DMS53 treated with DMSO at 0.1 percent for 48 hours (cell line): ENCODE data around the gene PSMD1.
"Not testable (repeated sequence)": the region's sequence is repeated elsewhere in the genome, so short reads cannot be mapped to it uniquely, and the experiment has no call there.

ENCODE experiments used
- DNase-seq: peaks from one replicate; lab custom pipeline; 2025; ENCODE audit not compliant: unreplicated experiment; lab: John Stamatoyannopoulos, UW

PSMD1 gene

DNA sequence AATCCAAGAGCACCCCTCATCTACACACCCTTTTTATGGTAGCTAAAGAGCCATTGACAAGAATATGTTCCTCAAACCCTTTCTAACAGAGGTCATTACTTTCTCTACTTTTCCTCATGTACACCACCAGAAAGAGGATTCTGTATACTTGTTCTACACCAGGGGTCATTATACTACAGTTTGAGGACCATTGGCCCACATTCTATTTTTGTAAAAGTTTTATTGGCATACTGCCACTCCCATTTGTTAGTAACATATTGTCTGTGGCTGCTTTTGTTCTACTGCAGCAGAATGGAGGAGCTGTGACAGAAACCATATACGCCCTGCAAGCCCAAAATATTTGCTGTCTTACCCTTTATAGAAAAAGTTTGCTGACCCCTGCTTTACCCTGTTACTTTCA, 53.9 kb downstream of the PSMD1 start:
- no peak for DNase-seq

DNA sequence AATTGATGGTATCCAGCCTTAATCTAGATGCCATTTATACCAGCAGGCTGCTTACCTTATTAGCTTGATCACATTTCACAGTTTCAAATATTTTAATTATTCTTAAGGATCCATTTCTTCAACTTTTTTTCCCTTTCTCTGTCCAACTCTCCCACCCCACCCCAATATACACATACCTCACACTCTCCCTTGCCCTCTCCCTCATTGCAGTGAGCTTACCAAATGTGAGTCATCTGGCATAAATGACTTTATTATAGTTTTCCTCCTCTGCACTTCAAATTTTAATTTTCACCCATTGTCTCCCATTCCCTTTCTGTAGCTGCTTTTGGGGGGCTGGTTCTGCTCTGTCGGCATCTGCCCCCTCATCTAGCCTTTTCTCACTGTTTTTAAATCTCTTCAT, 55.3 kb downstream of the PSMD1 start:
- DNase-seq, result no peak

DNA sequence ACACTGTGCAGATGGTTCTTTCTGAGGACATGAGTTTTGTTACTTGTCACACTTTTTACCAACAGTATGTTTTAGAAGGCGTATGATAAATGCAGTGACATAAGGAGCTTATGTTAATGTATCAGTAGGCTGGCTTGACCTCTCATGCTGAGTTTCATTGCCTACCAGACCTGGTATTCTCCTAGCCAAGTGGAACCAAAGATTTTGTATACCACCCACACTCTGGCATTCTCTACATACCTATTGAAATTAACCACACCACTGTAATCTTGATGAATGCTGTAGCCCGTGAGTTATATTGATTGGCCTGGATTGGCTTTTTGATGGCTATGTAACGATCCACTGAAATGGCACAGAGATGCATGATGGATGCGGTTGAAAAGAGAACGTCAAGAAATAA, 56.8 kb downstream of the PSMD1 start:
- no peak for DNase-seq

DNA sequence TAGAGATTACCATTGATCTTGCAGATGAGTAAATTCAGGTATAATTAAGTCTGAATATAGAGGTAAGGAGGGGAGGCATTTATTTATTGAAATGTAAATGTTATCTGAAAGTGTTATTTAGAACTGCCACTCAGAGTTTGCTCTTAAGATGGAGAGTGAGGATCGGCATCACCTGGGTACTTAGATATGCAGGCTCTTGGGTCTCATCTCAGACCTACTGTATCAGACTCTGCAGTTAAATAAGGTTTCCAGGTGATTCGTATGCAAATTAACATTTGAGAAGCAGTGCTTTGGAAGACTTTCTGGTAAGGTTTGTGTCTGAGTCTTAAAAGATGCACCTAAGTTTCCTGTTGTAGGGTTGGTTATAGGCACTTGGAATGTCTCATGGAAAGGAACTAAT, 59.0 kb downstream of the PSMD1 start:
- DNase-seq, result no peak

DNA sequence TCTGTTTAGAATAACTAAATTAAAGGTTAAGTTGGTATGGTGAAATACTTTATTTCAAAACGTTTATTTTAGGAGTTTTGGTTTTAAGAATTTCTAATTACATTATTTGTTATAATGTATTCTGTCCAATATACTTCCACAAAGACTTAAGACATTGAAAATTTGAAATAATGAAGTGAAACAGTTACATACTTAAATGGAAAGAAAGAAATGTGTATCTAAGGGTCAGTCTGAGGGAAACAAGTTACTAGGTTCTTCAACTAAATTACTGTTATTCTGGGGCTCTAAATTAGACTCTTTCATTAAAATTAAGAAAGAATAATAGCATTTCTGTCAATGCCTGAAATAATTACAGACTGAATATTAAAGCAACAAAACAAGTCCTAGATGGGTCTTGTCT, 60.5 kb downstream of the PSMD1 start:
- DNase-seq, result no peak

DNA sequence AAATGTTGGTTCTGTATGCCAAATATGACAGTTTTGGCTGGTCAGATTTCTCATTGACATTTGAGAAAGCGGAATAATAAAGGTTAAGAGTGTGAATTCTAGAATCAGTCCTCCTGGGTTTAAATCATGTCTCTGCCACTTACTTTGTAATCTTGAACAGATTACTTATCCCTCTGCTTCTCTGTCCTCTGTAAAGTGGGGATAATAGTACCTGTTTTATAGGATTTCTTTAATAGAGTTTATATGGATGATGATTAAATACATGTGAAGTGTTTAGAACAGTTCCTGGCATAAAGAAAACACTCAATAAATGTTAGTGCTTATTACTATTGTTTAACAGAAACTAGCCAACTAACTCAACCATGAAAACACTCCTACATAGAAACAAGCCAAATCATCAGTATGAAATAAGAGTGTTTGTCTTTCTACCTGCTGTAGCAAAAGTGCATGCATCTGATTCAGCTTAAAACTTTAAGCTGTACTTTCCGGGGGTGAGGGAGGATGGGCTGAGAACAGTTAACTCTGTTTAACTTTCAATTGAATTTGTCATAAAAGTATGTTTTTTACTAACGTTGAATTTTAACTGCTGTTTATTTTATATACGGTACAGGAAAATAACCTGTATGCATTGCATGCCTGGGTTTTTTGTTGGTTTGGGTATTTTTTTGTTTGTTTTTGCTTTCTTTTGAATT, 61.4 kb downstream of the PSMD1 start:
- no peak for DNase-seq

DNA sequence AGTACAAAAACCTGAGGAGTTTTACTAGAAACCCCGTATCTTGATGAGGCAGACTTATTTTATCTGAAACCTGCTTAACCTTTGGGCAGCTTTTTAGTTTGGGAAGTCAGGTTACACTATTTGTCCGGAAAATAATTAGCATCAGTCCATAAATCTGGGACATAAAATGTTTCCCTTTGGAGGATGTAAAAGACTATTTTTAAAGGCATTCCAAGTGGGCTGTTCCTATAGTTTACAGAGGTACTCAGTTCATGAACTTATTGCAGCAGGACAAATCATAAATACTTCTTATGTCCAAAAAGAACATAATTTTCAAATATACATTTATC, 61.9 kb downstream of the PSMD1 start:
- no peak for DNase-seq

DNA sequence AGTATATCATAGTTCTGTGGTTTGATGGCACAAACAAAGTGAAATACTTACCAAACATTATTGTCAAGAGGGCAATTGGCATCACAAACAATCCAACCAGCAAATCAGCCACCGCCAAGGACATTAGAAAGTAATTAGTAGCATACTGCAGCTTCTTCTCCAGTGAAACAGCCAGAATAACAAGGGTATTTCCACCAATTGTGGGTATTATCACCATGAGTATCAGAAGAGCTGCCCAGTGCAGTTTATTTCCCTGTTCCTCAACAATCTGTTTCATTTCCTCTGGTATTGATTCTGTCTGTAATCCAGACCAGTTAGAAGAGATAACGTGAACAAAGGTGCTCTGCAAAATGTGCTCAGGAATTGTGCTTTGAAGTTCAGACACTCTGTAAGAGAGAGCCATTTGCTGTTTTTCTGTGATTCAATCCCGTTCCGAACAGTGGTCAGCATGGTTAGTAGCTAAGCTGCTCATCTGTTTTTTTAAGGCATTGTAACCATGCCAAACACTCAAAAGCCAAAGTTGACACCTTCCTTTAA, 66.8 kb downstream of the PSMD1 start:
- DNase-seq, result no peak

DNA sequence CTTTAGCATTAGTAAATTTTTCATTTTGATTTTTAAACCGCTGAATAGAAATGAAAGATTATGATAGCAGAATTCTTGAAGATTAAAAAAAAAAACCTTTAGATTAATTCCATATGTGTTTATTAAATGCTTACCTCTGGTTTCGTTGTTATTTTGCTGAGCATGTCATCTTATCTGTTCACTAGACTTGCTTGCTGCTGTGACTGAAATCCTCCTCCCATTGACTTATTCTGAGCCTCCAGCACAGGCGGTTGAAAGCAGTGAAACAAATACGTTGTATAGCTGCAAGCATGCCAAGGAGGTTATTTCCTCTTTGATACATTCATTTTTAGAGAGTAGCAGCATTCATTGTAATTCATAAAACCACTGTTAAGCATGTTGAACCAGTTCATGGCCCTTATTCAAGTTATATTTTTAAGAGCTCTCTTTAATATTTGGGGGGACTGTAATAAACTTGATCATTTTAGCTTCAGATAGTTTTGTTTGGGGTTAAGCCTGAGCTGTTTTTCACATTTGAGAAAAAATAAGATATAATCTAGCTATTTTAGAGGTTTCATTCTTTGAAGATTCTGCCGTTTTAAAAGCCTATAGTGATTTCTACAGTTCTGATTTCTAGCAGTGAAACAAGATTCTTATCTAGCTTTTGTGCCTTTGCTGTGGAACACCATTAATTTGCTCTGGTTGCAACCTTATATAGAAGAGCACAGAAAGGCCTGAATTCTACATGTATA, 68.3 kb downstream of the PSMD1 start, which contains the start of gene HTR2B:
HTR2B (minus strand) TSS at position 205 of the 731 bp plus-strand sequence. CDS start 1,278 bp downstream, outside the sequence.
- no peak for DNase-seq

DNA sequence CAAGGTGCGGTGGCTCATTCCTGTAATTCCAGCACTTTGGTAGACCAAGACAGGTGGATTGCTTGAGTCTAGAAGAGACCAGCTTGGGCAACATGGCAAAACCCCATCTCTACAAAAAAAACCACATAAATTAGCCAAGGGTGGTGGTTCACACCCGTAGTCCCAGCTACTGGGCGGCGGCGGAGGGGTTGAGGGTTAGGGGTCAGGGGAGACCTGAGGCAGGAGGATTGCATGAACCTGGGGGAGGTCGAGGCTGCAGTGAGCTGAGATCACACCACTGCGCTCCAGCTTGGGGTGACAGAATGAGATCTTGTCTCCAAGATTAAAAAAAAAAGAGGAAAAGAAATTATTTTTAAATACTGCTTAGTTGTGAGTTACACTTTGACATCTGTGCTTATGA, 69.5 kb downstream of the PSMD1 start:
- DNase-seq, result no peak

DNA sequence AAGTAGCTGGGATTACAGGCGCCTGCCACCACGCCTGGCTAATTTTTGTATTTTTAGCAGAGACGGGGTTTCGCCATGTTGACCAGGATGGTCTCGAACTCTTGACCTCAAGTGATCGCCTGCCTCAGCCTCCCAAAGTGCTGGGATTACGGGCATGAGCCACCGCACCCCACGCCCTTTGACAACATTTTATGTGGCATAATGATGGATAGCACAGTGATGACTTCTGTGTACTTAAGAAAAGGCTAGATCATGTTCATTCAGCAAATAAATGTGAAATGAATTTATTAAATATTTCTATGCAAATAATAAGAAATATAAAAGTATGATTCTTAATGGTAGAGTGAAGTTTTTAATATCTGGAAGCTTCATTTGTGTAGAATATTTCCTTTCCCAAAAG, 70.8 kb downstream of the PSMD1 start:
- DNase-seq, result no peak

DNA sequence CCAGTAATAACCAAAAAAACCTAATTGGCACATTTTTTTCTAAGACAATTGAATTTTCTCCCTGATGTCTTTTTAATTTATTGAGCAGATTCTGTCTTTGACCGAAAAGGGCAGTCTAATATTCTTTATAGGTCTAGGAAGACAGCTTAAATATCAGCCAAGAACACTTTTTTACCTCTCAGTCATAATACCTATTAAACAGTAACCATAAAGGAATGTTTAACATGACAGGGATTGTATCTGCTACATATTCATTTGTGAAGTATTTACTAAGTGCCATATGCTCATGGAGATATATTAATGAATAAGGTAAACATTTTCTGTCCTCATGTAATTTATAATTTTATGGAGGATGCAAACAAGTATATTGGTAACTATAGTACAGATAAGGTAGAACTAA, 71.3 kb downstream of the PSMD1 start:
- DNase-seq, result no peak

DNA sequence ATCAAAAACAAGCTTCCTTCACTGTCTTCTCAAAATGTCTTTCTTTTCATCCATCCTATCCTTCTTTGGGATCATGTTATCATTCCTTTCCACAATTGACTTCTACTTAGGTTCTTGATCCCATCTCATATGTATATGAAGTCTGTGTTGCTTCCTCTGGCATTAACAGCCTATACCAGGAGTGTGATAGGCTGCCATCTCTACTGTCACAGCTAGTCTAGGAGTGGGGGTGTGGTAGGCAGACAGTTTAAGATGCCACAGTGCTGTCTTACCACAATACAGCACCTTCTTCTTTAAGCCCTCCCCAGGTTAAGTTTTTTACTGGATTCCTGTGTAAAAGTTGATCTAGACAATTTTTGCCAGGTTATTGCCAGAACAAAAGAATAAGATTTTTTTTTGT, 71.9 kb downstream of the PSMD1 start:
- no peak for DNase-seq

DNA sequence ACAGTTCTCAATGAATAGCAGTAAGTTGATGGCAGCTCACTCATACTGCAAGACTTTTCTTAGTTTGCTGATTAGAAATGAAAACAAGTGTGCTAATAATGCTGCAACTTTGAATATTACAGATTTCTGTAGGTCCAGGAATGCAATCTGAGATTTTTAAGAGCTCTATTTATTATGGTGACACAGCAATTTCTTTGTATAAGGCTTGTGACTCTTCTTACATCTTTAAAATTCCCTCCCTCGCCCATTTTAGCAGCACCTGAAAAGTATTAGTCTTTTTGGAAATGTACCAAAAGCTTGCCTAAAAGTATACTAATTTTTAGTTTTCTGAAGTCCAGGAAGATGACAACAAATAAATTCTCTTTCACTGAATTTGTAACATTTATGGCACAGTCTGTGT, 72.5 kb downstream of the PSMD1 start:
- no peak for DNase-seq

DNA sequence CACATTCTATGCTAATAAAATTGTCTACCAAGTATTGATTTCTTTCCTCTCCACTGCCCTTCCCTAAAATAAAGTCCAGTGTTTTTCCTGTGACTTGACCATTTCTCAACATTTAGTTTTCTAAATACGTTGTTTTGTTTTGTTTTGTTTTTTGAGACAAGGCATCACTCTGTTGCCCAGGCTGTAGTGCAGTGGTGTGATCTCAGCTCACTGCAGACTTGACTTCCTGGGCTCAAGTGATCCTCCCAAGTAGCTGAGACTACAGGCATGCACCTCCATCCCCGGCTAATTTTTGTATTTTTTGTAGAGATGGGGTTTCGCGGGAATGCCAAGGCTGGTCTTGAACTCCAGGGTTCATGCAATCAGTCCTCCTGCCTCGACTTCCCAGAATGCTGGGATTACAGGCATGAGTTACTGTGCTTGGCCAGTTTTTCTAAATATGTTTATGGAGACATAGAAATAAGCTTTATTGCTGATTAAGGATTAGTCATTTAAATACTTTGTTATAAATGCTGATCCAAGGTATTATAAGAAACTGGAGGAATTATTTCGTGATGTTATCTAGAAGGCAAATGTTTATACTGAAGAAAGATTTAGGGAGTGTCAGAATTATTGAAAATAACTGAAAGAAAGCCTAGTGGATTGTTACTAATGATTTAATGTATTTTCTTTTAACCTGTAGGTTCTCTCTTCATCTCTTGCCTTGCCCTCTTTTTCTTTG, 73.8 kb downstream of the PSMD1 start:
- DNase-seq, result no peak

DNA sequence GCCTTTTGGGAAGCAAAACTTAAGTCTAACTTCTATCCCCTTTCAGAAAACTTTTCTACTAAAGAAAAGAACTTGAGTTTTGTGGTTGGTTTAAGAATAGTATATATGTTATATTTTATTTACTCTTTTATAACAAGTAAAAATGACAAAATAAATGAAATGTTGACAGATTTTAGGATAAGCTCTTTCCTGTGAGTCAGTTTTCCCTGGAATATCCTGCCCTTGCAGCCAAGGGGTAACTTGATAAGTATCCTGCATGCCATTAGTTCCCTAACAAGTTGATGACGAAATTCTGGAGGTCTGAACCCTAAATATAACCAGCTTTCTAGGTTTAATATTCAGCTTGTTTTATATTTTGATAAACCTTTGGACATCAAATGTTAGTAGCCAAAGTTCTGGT, 75.5 kb downstream of the PSMD1 start:
- no peak for DNase-seq

DNA sequence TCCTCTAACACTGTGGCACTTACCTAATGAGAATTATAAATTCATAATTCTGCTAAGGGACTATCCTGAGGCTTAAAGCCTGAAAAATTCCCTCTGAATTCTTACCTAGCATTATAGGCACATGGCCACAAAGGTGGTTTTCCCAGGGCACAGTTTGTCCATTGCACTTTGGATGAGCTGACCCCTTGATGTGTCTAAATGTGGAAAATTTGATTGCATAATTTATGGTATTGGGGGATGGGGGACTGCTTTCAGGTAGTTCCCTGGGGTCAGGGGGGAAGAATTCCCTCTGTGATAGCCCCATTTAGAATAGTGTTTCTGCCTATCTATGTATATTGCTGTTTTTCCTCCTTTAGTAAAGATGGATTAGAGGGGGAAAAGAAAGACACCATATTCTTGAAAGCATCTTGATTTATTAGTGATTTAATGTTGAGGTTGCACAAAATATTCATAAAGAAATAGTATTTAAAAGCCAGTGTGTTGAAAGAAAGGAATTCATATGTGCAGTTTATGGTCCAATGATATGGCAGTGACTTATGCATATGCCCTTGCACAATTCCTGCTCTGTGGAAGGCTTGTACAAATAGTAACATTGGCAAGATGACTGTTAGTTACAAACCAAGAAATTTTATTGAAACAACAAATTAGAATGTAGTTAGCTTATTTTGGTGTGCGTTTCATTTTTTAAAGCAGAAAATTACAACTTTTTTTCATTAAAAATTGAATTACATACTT, 76.9 kb downstream of the PSMD1 start:
- DNase-seq, result no peak

DNA sequence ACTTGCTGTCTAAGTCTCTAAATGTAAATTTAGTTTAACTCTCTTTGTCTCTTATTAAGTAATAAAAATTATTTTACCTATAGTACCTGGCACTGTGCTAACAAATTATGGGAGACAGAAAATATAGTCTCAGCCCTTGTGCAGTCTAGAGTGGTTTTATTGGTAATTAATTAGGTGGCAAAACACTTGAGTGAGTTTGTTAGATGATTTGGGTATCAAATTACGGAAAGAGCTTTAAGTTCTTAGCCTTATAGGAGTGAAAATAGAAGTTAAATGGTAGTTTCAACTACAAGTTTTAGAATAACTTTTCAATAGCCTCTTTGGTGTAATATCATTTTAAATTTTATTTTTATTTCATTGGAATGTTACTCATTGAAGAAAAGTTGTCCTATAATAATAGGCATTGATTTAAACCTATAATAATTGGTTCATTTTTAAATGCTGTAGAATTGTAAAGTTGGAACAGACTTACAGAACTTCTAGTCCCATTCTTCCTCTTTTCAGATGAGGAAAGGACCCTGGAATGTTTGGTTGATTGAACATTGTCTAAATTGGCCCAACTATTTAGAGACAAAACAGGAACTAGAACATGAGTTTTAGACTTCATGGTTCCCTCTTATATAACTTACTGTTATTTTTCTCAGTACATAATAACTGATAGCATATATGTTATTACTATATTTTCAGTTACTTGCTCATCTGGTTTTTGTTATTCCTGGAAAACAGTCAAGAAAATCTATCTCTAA, 78.4 kb downstream of the PSMD1 start:
- no peak for DNase-seq

DNA sequence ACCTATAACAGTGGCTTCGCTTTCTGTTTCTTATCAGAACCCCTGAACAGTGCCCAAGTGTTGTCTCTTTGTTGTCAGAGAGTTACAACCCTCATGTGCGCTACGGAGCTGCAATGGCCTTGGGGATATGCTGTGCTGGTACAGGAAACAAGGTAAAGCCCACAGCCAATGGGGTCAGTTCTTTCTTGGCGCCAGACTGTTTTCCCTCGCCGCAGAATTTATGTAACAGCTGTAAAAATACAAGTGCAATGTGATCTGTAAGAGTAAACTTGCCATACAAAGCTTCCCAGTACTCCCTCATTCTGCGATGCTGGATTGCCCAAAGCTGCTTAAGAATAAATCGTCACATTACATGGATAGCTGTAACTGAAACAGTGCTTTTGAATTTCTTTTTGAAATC, 82.0 kb downstream of the PSMD1 start:
- DNase-seq, result no peak

DNA sequence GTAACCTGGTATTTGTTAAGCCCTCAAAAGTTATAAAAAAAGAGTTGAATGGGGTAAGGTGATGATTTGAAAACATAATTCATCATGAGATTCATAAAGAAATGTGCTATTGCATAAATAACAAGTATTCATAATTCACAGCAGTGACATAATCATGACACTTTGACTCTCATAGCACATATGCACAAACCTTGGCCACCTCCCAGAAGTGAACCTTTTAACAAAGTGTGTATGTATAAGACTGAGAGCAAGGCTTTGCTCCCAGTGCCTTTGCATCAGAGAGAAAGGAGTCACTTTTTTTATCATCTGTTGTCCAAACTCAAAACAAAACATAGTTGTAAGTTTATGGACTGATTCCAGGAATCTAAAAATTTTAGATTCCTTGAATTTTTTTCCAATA, 83.1 kb downstream of the PSMD1 start:
- no peak for DNase-seq

DNA sequence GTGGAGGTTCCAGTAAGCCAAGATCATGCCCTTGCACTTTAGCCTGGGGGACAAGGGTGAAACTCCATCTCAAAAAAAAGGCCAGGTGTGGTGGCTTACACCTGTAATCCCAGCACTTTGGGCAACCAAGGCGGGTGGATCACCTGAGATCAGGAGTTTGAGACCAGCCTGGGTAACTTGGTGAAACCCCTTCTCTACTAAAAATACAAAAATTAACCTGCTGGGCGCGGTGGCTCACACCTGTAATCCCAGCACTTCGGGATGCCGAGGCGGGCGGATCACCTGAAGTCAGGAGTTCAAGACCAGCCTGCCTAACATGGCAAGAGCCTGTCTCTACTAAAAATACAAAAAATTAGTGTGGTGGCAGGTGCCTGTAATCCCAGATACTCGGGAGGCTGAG, 84.1 kb downstream of the PSMD1 start:
- DNase-seq, result not testable (repeated sequence)
